Measurements from ENCODE around the gene C11orf16. TPM values are rescaled to one million over a fixed set of nuclear protein-coding genes. Genes with fewer than 3 reads are reported as not detected.

The C11orf16 gene
- not detected in 2 replicates for total RNA-seq

GRCh38 chr11:8932564-8933180 is at the start of gene C11orf16:
TSS of gene C11orf16 (minus strand) at chr11:8932947. CDS start at chr11:8932308, 639 bp downstream.

GRCh38 chr11:8964324-8965320 is 31.9 kb upstream of the C11orf16 start, which contains the start of gene TMEM9B:
TSS of gene TMEM9B (minus strand) at chr11:8964442. CDS start at chr11:8964313, 129 bp downstream.

GRCh38 chr11:8942518-8943066 is 9.8 kb upstream of the C11orf16 start, which contains the start of gene ASCL3:
TSS of gene ASCL3 (minus strand) at chr11:8943016. CDS start at chr11:8938161, 4,855 bp downstream.

GRCh38 chr11:8911029-8911823 is 21.5 kb downstream of the C11orf16 start, which contains the start of gene AKIP1:
TSS of gene AKIP1 (plus strand) at chr11:8911189. CDS start at chr11:8911450, 261 bp downstream.

Small RNA genes lying within 50 kb of the gene (small RNA-seq; reads per million reads assigned to genes)
- not detected for gene RF00019

Other genes with a start within 250 kb of the C11orf16 start
- gene AKIP1, start 21.8 kb downstream of the C11orf16 start, total RNA-seq = 23.7 and 30.7 TPM in 2 replicates
- not detected in 2 replicates for gene ASCL3, start 10.1 kb upstream of the C11orf16 start, total RNA-seq
- 24.5 and 32.9 TPM in 2 replicates for gene TMEM9B, start 31.5 kb upstream of the C11orf16 start, total RNA-seq
- 6.9 and 10.3 TPM in 2 replicates for gene NRIP3, start 71.1 kb upstream of the C11orf16 start, total RNA-seq
- 0.38 and 0.65 TPM in 2 replicates for gene SCUBE2, start 158.7 kb upstream of the C11orf16 start, total RNA-seq